Peyer's patch (tissue), 4 donors: ENCODE measurements around the gene OR10J1.

Source experiments
- POLR2A ChIP-seq, 2 donors: fragments of 450-650 bp; IDR thresholded peaks; one replicate each; pipeline ENCODE4 v1.5.1; 2017; ENCODE audit warnings: antibody characterized with exemption in 2 of 2, mild to moderate bottlenecking in 2 of 2, moderate library complexity in 2 of 2
- TF ChIP-seq, protein P1 (sequence below), 6 experiments: fragments of 450-650 bp in 4 of 6; fragments of 200-600 bp in 2 of 6; sonication (generic) in 1 of 6; IDR thresholded peaks; one replicate each; pipeline ENCODE4 v1.5.1; 2017 to 2019; ENCODE audit warnings: antibody characterized with exemption in 6 of 6, mild to moderate bottlenecking in 3 of 6, moderate library complexity in 1 of 6

GRCh38 chr1:159483501-159483900, 44.0 kb downstream of the OR10J1 start:
- TF ChIP-seq, protein P1, sequence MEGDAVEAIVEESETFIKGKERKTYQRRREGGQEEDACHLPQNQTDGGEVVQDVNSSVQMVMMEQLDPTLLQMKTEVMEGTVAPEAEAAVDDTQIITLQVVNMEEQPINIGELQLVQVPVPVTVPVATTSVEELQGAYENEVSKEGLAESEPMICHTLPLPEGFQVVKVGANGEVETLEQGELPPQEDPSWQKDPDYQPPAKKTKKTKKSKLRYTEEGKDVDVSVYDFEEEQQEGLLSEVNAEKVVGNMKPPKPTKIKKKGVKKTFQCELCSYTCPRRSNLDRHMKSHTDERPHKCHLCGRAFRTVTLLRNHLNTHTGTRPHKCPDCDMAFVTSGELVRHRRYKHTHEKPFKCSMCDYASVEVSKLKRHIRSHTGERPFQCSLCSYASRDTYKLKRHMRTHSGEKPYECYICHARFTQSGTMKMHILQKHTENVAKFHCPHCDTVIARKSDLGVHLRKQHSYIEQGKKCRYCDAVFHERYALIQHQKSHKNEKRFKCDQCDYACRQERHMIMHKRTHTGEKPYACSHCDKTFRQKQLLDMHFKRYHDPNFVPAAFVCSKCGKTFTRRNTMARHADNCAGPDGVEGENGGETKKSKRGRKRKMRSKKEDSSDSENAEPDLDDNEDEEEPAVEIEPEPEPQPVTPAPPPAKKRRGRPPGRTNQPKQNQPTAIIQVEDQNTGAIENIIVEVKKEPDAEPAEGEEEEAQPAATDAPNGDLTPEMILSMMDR (IDR thresholded peaks at IDR 0.05), result no peak
- no peak for TF ChIP-seq POLR2A (IDR thresholded peaks at IDR 0.05)
